IMR-90 (cell line): Measurements from ENCODE around the gene CRYBA1. TPM values are rescaled to one million over a fixed set of nuclear protein-coding genes. Genes with fewer than 3 reads are reported as not detected.

Source experiments
- ATAC-seq: fragments of 200-7000 bp; cut with Tn5 transposase; 2 replicates; pipeline ENCODE4 v1.9.1; 2020; ENCODE audit warnings: low read depth, mild to moderate bottlenecking, moderate library complexity
- BruUV-seq: library from RNA; stranded (reverse); fragments of 400-500 nt; replicated peaks from 2 replicates; lab custom pipeline; 2021; lab: Mats Ljungman, UMichigan
- CTCF ChIA-PET: fragments of 300-600 bp; formaldehyde crosslinking; extraction: SDS; loops from one replicate; lab custom pipeline; 2021; ENCODE audit warnings: antibody characterized with exemption; lab: Yijun Ruan, JAX
- POLR2A ChIA-PET: fragments of 300-600 bp; sonication (Branson Sonifier 250); formaldehyde crosslinking; loops from one replicate; lab custom pipeline; 2022; ENCODE audit warnings: antibody characterized with exemption; ENCODE audit not compliant: unreplicated experiment; lab: Charles Lee
- DNase-seq: peaks from one replicate; pipeline ENCODE4 v3.0.0; 2013
- H2AFZ ChIP-seq: replicated peaks from 2 replicates; pipeline ENCODE3; 2013; ENCODE audit warnings: low read length, mild to moderate bottlenecking; ENCODE audit not compliant: poor library complexity
- H2AK5ac ChIP-seq: 2 replicates; pipeline ENCODE4 v1.6.1; 2013; ENCODE audit warnings: low read depth, low read length, inconsistent platforms
- H2AK9ac ChIP-seq: replicated peaks from 2 replicates; pipeline ENCODE3; 2013; ENCODE audit warnings: mild to moderate bottlenecking, low read depth, low read length, moderate library complexity; ENCODE audit not compliant: poor library complexity
- H2BK120ac ChIP-seq: 2 replicates; pipeline ENCODE4 v1.6.1; 2013; ENCODE audit warnings: low read depth, low read length, inconsistent platforms
- H2BK15ac ChIP-seq: 3 replicates; pipeline ENCODE4 v1.6.1; 2013; ENCODE audit warnings: low read depth, low read length, inconsistent platforms
- H2BK20ac ChIP-seq: 2 replicates; pipeline ENCODE4 v1.6.1; 2013; ENCODE audit warnings: low read depth, mild to moderate bottlenecking, inconsistent platforms, low read length, moderate library complexity
- H2BK5ac ChIP-seq: 2 replicates; pipeline ENCODE4 v1.6.1; 2013; ENCODE audit warnings: mild to moderate bottlenecking, low read depth, low read length, inconsistent platforms; ENCODE audit not compliant: poor library complexity, severe bottlenecking
- H3K14ac ChIP-seq: replicated peaks from 2 replicates; pipeline ENCODE4 v1.6.1; 2013; ENCODE audit warnings: low read depth, low read length, inconsistent platforms
- H3K18ac ChIP-seq: 2 replicates; pipeline ENCODE4 v1.6.1; 2013; ENCODE audit warnings: low read depth, low read length, control low read depth
- H3K23ac ChIP-seq: 2 replicates; pipeline ENCODE4 v1.6.1; 2013; ENCODE audit warnings: low read depth, low read length, inconsistent platforms
- H3K27ac ChIP-seq: 2 replicates; pipeline ENCODE4 v1.5.1; 2013; ENCODE audit warnings: mild to moderate bottlenecking, control low read depth, low read length; ENCODE audit not compliant: insufficient read depth
- H3K27me3 ChIP-seq: 2 replicates; pipeline ENCODE4 v1.6.1; 2013; ENCODE audit warnings: low read length; ENCODE audit not compliant: control insufficient read depth, insufficient read depth
- H3K36me3 ChIP-seq: 2 replicates; pipeline ENCODE4 v1.6.1; 2013; ENCODE audit warnings: low read length, mixed read lengths; ENCODE audit not compliant: control insufficient read depth, insufficient read depth
- H3K4ac ChIP-seq: 2 replicates; pipeline ENCODE4 v1.6.1; 2013; ENCODE audit warnings: low read depth, low read length, inconsistent platforms
- H3K4me1 ChIP-seq: 2 replicates; pipeline ENCODE4 v1.6.1; 2013; ENCODE audit warnings: low read length, mixed read lengths; ENCODE audit not compliant: control insufficient read depth, insufficient read depth
- H3K4me2 ChIP-seq: 2 replicates; pipeline ENCODE4 v1.6.1; 2013; ENCODE audit warnings: low read depth, mild to moderate bottlenecking, control low read depth, low read length, moderate library complexity
- H3K4me3 ChIP-seq: 2 replicates; pipeline ENCODE4 v1.5.1; 2013; ENCODE audit warnings: low read depth, mild to moderate bottlenecking, control low read depth, low read length, moderate library complexity; ENCODE audit not compliant: insufficient read depth
- H3K56ac ChIP-seq: 2 replicates; pipeline ENCODE4 v1.6.1; 2013; ENCODE audit warnings: low read length, inconsistent platforms; ENCODE audit not compliant: insufficient read depth; ENCODE audit errors: extremely low read depth
- H3K79me1 ChIP-seq, 2 experiments: 2 replicates each; pipeline ENCODE4 v1.6.1; 2013; ENCODE audit warnings: low read length in 2 of 2, inconsistent platforms in 1 of 2, low read depth in 1 of 2
- H3K9ac ChIP-seq: 2 replicates; pipeline ENCODE4 v1.6.1; 2013; ENCODE audit warnings: low read depth, low read length, control low read depth
- H3K9me1 ChIP-seq: 2 replicates; pipeline ENCODE4 v1.6.1; 2013; ENCODE audit warnings: low read length, inconsistent platforms; ENCODE audit not compliant: insufficient read depth
- H3K9me3 ChIP-seq: 2 replicates; pipeline ENCODE4 v1.6.1; 2013; ENCODE audit warnings: low read length; ENCODE audit not compliant: control insufficient read depth, insufficient read depth
- H4K20me1 ChIP-seq: 2 replicates; pipeline ENCODE4 v1.6.1; 2013; ENCODE audit warnings: low read length, inconsistent platforms; ENCODE audit not compliant: insufficient read depth
- H4K5ac ChIP-seq: 2 replicates; pipeline ENCODE4 v1.6.1; 2013; ENCODE audit warnings: mild to moderate bottlenecking, low read depth, low read length, control low read depth
- H4K8ac ChIP-seq, 2 experiments: 2 replicates each; pipeline ENCODE4 v1.6.1; 2013; ENCODE audit warnings: low read depth in 2 of 2, low read length in 2 of 2, control low read depth in 1 of 2, inconsistent platforms in 1 of 2
- H4K91ac ChIP-seq: 2 replicates; pipeline ENCODE4 v1.6.1; 2013; ENCODE audit warnings: low read depth, low read length, inconsistent platforms; ENCODE audit not compliant: insufficient read depth
- ELK1 ChIP-seq: fragments of 150-350 bp; IDR thresholded peaks from 2 replicates; pipeline ENCODE4 v1.6.1; 2016; ENCODE audit warnings: low read depth, mild to moderate bottlenecking, low read length, moderate library complexity, borderline replicate concordance
- FOS ChIP-seq: fragments of 150-350 bp; IDR thresholded peaks from 2 replicates; pipeline ENCODE4 v1.6.1; 2016; ENCODE audit warnings: low read depth, low read length
- POLR2A ChIP-seq: IDR thresholded peaks from 2 replicates; pipeline ENCODE4 v1.6.1; 2012; ENCODE audit warnings: mild to moderate bottlenecking, low read depth, low read length
- RAD21 ChIP-seq: IDR thresholded peaks from 2 replicates; pipeline ENCODE4 v1.6.1; 2012; ENCODE audit warnings: low read length, improper control_type of control experiment
- RCOR1 ChIP-seq: IDR thresholded peaks from 2 replicates; pipeline ENCODE4 v1.6.1; 2012; ENCODE audit warnings: mild to moderate bottlenecking, low read length, improper control_type of control experiment; ENCODE audit not compliant: insufficient replicate concordance
- RFX5 ChIP-seq: IDR thresholded peaks from 2 replicates; pipeline ENCODE4 v1.8.0; 2012; ENCODE audit warnings: low read depth, mild to moderate bottlenecking, low read length, moderate library complexity
- WGBS, 2 experiments: methylation state at CpG; one replicate each; pipeline versions ENCODE4 v1.1.5 to v1.1.7; 2013; ENCODE audit warnings: missing lambda C conversion rate in 2 of 2; ENCODE audit not compliant: insufficient read length in 1 of 2; ENCODE audit errors: extremely low coverage in 2 of 2; 5-methylcytosine and 5-hydroxymethylcytosine counted together
- dilution Hi-C: fragments of 300-500 bp; cut with HindIII; formaldehyde crosslinking; loops from one replicate; pipeline ENCODE4 v1.14.3; 2018; ENCODE audit warnings: low sequenced_read_pairs; ENCODE audit not compliant: unreplicated experiment
- in situ Hi-C: fragments of 300-500 bp; cut with MboI; formaldehyde crosslinking; loops from 3 replicates; pipeline ENCODE4 v1.14.3; 2019; ENCODE audit warnings: low sequenced_read_pairs, inconsistent platforms, mixed read lengths
- intact Hi-C: fragments of 100-400 bp; cut with micrococcal nuclease; formaldehyde crosslinking; loops from 2 replicates; pipeline ENCODE4 v1.10.0; 2022
- polyA plus RNA-seq, 3 experiments: library from polyadenylated mRNA; depleted of rRNA; stranded (reverse); fragments of >200 nt; gene quantifications; 2 replicates each; pipeline ENCODE4 v1.2.3, GENCODE V29; 2012; ENCODE audit warnings: low replicate concordance in 1 of 3
- total RNA-seq: library from RNA; depleted of rRNA; stranded (reverse); fragments of >200 nt; gene quantifications from 2 replicates; pipeline ENCODE4 v1.2.3, GENCODE V29; 2012
- TF ChIP-seq, protein P1 (sequence below): conservative IDR thresholded peaks from 2 replicates; pipeline ENCODE4 v1.5.1; 2012; ENCODE audit warnings: mild to moderate bottlenecking, low read depth, low read length, improper control_type of control experiment

CRYBA1 gene
- total and polyA plus RNA-seq, 2 of the 4 experiments (the other 2 are of a cell fraction) = not detected

GRCh38 chr17:29240477-29240876 lies 6.2 kb upstream of the CRYBA1 start:
- peak overlapping the region; percentile 97 for H2BK15ac ChIP-seq
- TF ChIP-seq RCOR1 = no peak
- TF ChIP-seq RFX5 = no peak
- TF ChIP-seq ELK1 = no peak
- TF ChIP-seq, protein P1, sequence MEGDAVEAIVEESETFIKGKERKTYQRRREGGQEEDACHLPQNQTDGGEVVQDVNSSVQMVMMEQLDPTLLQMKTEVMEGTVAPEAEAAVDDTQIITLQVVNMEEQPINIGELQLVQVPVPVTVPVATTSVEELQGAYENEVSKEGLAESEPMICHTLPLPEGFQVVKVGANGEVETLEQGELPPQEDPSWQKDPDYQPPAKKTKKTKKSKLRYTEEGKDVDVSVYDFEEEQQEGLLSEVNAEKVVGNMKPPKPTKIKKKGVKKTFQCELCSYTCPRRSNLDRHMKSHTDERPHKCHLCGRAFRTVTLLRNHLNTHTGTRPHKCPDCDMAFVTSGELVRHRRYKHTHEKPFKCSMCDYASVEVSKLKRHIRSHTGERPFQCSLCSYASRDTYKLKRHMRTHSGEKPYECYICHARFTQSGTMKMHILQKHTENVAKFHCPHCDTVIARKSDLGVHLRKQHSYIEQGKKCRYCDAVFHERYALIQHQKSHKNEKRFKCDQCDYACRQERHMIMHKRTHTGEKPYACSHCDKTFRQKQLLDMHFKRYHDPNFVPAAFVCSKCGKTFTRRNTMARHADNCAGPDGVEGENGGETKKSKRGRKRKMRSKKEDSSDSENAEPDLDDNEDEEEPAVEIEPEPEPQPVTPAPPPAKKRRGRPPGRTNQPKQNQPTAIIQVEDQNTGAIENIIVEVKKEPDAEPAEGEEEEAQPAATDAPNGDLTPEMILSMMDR = no peak
- TF ChIP-seq FOS = no peak
- no peak for TF ChIP-seq RAD21
- no peak for TF ChIP-seq POLR2A

More at GRCh38 chr17:29240477-29240876, 6.2 kb upstream of the CRYBA1 start:
- peak overlapping the region; percentile 48 for H3K23ac ChIP-seq
- intact Hi-C loops = no loop called here
- H4K8ac ChIP-seq = peak overlapping the region; percentile 60 to 96
- H3K36me3 ChIP-seq = no peaks in the 10 kb centered on the region
- H3K9me3 ChIP-seq = no peaks in the 10 kb centered on the region
- peak; percentile 34 for DNase-seq
- H3K27ac ChIP-seq = peak overlapping the region; percentile 97
- H2AK9ac ChIP-seq = peak overlapping the region; percentile 75
- H3K56ac ChIP-seq = peak overlapping the region; percentile 78
- no peak overlapping the region for H3K4me3 ChIP-seq
- H3K9ac ChIP-seq = peak overlapping the region; percentile 8; the same call in 1 of the 2 replicates
- H3K4me1 ChIP-seq = peaks cover 25% of the 10 kb centered on the region
- H2BK20ac ChIP-seq = peak overlapping the region; percentile 98
- in situ Hi-C loops = no loop called here
- H3K79me1 ChIP-seq = peaks cover 3 to 34% of the 10 kb centered on the region in 2 experiments; a peak in 3 of 4 replicates
- dilution Hi-C loops = no loop called here
- peak overlapping the region; percentile 84 for H3K18ac ChIP-seq
- ChIA-PET CTCF (interaction anchor here (0.8 to 3.0 kb wide), 8 partner anchors 9 to 128 kb away, joined by 3 to 15 read pairs (median 3); no protein-coding TSS in a partner anchor), POLR2A (no interaction called here)
- peak overlapping the region; percentile 91 for H4K91ac ChIP-seq
- peak overlapping the region; percentile 91 for H2AK5ac ChIP-seq
- H4K20me1 ChIP-seq = no peaks in the 10 kb centered on the region
- peak overlapping the region; percentile 75 for H4K5ac ChIP-seq
- no peak overlapping the region for H2AFZ ChIP-seq
- no TSS peak for BruUV-seq
- H2BK5ac ChIP-seq = peak overlapping the region; percentile 99
- peak overlapping the region; percentile 89 for H3K14ac ChIP-seq
- no CpG with 5 or more reads among the region's 2 CpGs for WGBS, 2 experiments
- H3K4me2 ChIP-seq = no peak overlapping the region
- peak; percentile 35 for ATAC-seq
- H3K9me1 ChIP-seq = peaks cover 25% of the 10 kb centered on the region
- no peaks in the 10 kb centered on the region for H3K27me3 ChIP-seq
- H2BK120ac ChIP-seq = peak overlapping the region; percentile 96
- H3K4ac ChIP-seq = peak overlapping the region; percentile 92
